NB4 (cell line): ENCODE measurements around the gene TMEM130.

Experiments used
- DNase-seq: peaks from one replicate; pipeline ENCODE4 v3.0.0; 2010; ENCODE audit warnings: low read depth
- H3K4me3 ChIP-seq: one replicate; pipeline ENCODE4 v1.5.1; 2011; ENCODE audit warnings: mild to moderate bottlenecking, low read depth, low read length, moderate library complexity
- CTCF ChIP-seq: IDR thresholded peaks from one replicate; pipeline ENCODE4 v1.5.1; 2012; ENCODE audit warnings: low read depth, low read length
- MAX ChIP-seq: IDR thresholded peaks from 2 replicates; pipeline ENCODE4 v1.6.1; 2011; ENCODE audit warnings: low read depth, low read length
- MYC ChIP-seq: IDR thresholded peaks from 2 replicates; pipeline ENCODE4 v1.6.1; 2011; ENCODE audit warnings: low read depth, low read length
- POLR2A ChIP-seq: IDR thresholded peaks from 2 replicates; pipeline ENCODE4 v1.6.1; 2011; ENCODE audit warnings: mild to moderate bottlenecking; ENCODE audit not compliant: insufficient read length; ENCODE audit errors: extremely low read depth

TMEM130 gene

GRCh38 chr7:98869597-98870120, at the start of gene TMEM130:
TSS of gene TMEM130 (minus strand) at chr7:98870014. CDS start at chr7:98869861, 153 bp downstream.
- H3K4me3 ChIP-seq, result no peak within 1 kb of the TSS
- TF ChIP-seq MYC, result no peak
- TF ChIP-seq MAX, result no peak
- no peak for TF ChIP-seq POLR2A
- no peak for TF ChIP-seq CTCF
- DNase-seq, result no peak

GRCh38 chr7:98917331-98917730, 47.5 kb upstream of the TMEM130 start:
- TF ChIP-seq CTCF (no peak), MAX (no peak), POLR2A (no peak), MYC (no peak)
- DNase-seq, result no peak
- no peak overlapping the region for H3K4me3 ChIP-seq

GRCh38 chr7:98913612-98914011, 43.8 kb upstream of the TMEM130 start:
- DNase-seq, result no peak
- H3K4me3 ChIP-seq, result no peak overlapping the region
- TF ChIP-seq CTCF, result no peak
- TF ChIP-seq MYC, result no peak
- TF ChIP-seq POLR2A, result no peak

GRCh38 chr7:98913026-98913425, 43.2 kb upstream of the TMEM130 start:
- no peak for DNase-seq
- no peak for TF ChIP-seq MYC
- TF ChIP-seq CTCF, result no peak
- TF ChIP-seq MAX, result no peak
- no peak for TF ChIP-seq POLR2A
- no peak overlapping the region for H3K4me3 ChIP-seq

- no peak for DNase-seq
- TF ChIP-seq POLR2A (no peak), CTCF (no peak), MAX (no peak), MYC (no peak)
- no peak overlapping the region for H3K4me3 ChIP-seq
Observed at GRCh38 chr7:98911916-98912315, 42.1 kb upstream of the TMEM130 start.

GRCh38 chr7:98910427-98910826, 40.6 kb upstream of the TMEM130 start:
- H3K4me3 ChIP-seq, result no peak overlapping the region
- DNase-seq, result no peak
- TF ChIP-seq CTCF (no peak), MAX (no peak), POLR2A (no peak), MYC (no peak)
